ENCODE results near the gene IPMK.

Gene IPMK

DNA sequence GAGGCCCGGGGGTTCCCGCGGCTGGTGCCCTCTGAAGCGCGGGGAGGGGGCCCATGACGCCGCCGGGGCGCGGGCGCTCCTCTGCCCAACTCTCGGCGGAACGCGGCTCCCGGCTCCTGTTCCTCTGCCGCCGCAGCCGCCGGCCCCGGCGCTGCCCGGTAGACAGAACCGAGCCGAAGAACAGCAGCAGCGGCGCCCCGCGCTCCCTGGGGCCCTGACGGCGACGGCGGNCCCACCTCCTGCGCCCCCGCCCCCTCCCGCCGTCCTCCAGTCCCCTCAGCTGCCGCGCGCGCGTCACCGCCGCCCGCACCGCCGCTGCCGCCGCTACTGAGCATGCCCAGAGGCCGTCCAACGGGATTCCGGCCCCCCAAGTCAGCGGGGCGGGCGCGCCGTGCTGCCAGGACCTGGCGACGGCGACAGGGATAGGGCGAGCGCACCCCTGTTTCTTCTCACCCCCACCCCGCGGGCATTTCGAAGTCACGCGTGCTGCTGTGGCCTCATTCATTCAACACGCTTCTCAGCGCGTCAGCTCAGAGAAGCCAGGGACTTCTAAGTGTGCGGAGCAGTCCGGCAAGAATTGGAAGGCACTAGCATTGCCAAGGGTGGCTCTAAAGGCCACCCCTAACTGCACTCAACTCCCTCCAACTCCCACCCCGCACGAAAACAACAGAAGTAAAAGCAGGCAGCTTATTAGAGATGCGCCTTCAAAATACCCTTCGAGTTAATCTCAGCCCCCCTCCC lies at the start of gene IPMK:
IPMK (minus strand) TSS at position 182 of the 741 bp plus-strand sequence. CDS start 283 bp downstream, outside the sequence.
- DNase-seq, result peak; percentile 94

DNA sequence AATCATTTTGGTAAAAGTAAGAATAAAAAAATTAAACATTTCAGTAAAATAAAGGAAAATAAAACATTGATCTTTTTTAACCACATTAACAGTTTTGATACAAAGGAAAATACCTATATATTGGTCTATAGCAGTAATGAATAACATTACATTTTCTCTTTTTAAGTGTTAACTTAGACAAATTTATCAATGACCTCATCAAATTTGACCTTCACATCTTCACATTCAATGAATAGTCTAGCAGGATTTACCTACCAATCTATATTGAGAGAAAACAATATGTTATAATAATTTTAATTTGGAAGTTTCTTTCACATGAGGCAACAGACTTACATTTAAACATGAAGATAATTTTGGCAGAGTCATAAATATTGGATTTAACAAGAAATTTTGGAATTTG lies 49.2 kb upstream of the IPMK start:
- DNase-seq, result no peak

DNA sequence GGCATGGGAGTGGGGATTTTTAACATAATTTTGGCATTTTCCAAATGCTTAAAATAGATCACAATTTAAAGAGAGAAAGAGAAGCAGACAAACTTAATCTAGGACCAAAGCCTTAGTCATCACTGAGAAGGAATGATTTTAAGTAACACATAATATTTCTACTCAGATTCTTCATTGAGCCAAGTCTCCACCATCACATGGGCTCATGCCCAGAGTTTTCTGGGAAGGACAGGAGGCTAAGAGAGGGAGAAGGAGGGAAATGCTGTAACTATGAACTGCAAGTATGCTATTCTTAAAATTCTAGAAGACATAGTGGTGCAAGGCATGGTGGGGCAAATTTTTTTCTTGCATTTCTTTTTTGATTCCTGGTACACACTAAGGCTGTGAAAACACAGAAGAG lies 43.3 kb upstream of the IPMK start:
- no peak for DNase-seq

DNA sequence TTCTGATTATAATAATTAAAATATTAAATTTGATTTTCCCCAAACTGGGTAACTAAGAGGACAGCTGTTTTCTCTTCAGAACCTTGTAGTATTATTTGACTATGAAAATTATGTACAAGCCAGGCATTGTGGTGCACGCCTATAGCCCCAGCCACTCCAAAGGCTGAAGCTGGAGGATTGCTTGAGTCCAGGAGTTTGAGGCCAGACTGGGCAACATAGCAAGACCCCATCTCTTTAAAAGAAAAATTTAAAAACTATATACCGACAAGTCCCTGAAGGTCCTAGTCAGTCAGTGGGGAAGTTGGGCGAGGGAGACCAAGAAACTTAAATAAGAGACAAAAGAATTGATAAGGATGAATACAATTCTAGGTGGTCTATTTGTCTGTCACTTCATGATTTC lies 40.0 kb upstream of the IPMK start:
- DNase-seq, result no peak

DNA sequence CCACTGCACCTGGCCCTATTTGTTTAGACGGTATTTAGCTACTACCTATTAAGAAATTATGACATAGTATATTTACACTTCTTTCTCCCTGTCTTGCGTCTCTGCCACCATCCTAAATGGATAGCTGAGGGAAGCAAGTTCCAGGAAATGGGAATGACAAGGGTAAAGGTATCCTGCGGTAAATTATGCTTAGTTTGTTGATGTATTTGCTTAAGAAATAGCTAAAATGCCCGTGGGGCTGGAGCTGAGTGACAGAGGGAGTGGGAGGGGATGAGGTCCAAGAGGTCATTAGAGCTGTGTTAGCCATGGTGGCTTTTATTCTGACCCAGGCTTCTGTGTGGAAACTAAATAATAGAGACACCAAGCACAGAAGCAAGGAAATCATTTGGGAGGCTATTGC lies 38.1 kb upstream of the IPMK start:
- DNase-seq, result no peak

GRCh38 chr10:58304099-58304633 lies 36.5 kb upstream of the IPMK start:
- DNase-seq, result no peak

DNA sequence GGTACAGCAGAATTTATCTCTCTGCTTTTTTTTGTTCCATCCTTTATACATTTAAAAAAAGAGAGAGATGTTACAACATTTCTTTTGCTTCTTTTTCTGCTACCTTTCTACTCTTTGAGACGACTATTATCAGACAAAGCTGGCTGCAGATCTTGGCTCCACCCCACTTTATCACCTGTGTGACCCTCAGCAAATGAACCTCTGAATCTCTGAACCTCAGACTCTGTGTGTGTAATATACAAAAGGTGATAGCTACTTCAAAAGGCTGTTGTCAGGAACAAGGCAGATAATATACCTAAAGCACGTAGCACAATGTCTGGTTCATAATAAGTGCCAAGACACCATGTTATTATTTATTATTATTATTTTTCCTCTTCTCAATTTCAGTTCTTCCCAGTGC lies 34.6 kb upstream of the IPMK start:
- no peak for DNase-seq

GRCh38 chr10:58300676-58301075 lies 33.0 kb upstream of the IPMK start:
- no peak for DNase-seq

- peak; percentile 56 for DNase-seq
Observed at GRCh38 chr10:58299580-58299979, 31.9 kb upstream of the IPMK start.

GRCh38 chr10:58293989-58294388 lies 26.3 kb upstream of the IPMK start:
- DNase-seq, result no peak

GRCh38 chr10:58291538-58292174 lies 24.0 kb upstream of the IPMK start:
- peak; percentile 11 for DNase-seq

- DNase-seq, result peak; percentile 9
Observed at GRCh38 chr10:58282615-58283014, 14.9 kb upstream of the IPMK start.

GRCh38 chr10:58281092-58281752 lies 13.5 kb upstream of the IPMK start:
- DNase-seq, result no peak

- no peak for DNase-seq
Observed at GRCh38 chr10:58280477-58280876, 12.8 kb upstream of the IPMK start.

- no peak for DNase-seq
Observed at GRCh38 chr10:58278962-58279307, 11.2 kb upstream of the IPMK start.

GRCh38 chr10:58278274-58278961 lies 10.7 kb upstream of the IPMK start:
- no peak for DNase-seq

GRCh38 chr10:58275908-58276307 lies 8.2 kb upstream of the IPMK start:
- no peak for DNase-seq

DNA sequence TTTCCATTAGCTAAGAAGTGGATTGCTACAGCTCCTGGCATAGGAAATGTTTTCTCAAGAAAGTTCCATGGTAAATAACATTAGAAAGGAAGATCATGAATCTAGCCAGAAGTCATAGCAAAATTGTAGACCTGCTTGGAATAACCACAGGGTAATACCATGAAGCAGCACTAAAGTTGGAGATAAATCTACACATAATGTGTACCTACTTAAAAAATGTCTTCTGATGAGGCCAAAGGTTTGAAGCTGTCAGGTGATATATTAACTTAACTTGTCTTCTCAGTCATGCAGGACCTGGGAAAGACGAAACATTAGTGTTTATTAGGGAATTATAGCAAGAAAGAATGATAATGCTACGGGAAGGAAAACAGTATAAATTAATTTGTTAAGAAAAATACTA lies 7.6 kb upstream of the IPMK start:
- no peak for DNase-seq

- no peak for DNase-seq
Observed at GRCh38 chr10:58269782-58270290, 2.1 kb upstream of the IPMK start.

GRCh38 chr10:58268946-58269781 lies 1.5 kb upstream of the IPMK start, which contains the start of gene CISD1:
CISD1 (plus strand) TSS chr10:58269162; CDS start chr10:58269274, 112 bp downstream.
- peak; percentile 91 for DNase-seq

DNA sequence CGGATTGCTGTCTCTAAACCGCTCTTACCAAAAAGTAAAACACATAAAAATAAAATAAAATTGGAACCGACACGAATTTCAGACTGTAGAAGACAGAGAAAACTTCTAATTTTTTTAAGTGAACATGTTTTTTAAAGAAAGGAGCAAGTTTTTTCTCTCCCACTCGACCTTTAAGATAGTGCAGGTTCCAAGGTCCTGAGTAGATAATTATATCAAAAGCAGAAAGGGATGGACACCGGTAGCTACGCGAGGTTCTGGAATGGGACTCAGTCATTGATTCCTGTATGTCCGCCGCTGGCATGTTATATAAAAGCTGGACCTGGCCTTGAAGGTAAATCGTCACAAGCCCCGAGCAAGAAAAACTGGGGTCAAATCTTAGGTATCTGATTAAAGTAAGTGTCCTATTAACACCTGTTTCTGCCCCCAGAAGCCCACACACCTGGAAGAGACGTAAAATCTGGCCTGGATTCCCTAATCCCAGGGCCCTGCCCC lies 806 bp upstream of the IPMK start:
- no peak for DNase-seq

Data from activated CD4-positive, alpha-beta T cell treated with anti-CD3 and anti-CD28 coated beads, Interleukin-2, amount 50 U/mL, for 1 hour (primary cell).